GM12865 (cell line): ENCODE results near the gene SNN.

Experiments used
- DNase-seq: peaks from one replicate; pipeline ENCODE4 v3.0.0; 2010; ENCODE audit warnings: low read depth
- H3K4me3 ChIP-seq: 2 replicates; pipeline ENCODE4 v1.5.1; 2011; ENCODE audit warnings: mild to moderate bottlenecking, low read depth, low read length, control low read depth
- CTCF ChIP-seq: IDR thresholded peaks from 2 replicates; pipeline ENCODE4 v1.5.1; 2011; ENCODE audit warnings: low read length, control low read depth, low read depth, inconsistent platforms; ENCODE audit not compliant: insufficient read depth; ENCODE audit errors: missing control alignments

Gene SNN

DNA sequence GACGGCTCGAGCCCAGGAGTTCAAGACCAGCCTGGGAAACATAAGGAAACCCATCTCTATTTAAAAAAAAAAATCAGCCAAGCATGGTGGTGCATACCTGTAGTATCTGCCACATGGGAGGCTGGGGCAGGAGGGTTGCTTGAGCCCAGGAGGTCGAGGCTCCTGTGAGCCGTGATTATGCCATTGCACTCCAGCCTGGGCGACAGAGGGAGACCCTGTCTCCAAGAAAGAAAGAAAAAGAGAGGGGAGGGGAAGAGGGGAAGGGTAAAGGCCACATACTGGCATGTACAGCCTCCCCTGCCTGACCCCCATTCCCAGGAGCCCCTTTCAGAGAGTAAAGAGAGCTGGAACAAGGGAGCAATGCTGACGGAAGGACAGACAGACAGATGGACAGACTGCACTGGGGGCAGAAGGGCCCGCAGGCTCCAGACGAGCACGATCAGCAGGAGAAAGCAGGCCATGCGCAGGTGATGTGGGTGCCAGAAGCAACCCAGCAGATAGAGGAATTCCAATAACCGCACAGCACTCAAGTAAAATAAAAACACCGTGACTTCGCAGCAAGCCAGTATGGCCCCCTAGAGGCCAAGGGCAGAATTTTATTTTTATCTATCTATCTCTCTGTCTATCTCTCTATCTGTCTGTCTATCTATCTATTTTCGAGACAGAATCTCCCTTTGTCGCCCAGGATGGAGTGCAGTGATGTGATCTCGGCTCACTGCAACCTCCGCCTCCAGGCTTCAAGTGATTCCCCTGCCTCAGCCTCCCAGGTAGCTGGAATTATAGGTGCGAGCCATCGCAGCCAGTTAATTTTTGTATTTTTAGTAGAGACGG lies 27.1 kb upstream of the SNN start:
- DNase-seq: peak; percentile 67
- TF ChIP-seq CTCF: peak; percentile 80
- no peak overlapping the region for H3K4me3 ChIP-seq

- no peak for DNase-seq
- TF ChIP-seq CTCF: no peak
- H3K4me3 ChIP-seq: no peak overlapping the region
These were observed 25.5 kb upstream of the SNN start for GRCh38 chr16:11642765-11643116.

GRCh38 chr16:11649276-11649675 lies 19.0 kb upstream of the SNN start:
- TF ChIP-seq CTCF: no peak
- no peak overlapping the region for H3K4me3 ChIP-seq
- DNase-seq: no peak

- DNase-seq: no peak
- TF ChIP-seq CTCF: no peak
- no peak overlapping the region for H3K4me3 ChIP-seq
These were observed 17.3 kb upstream of the SNN start for GRCh38 chr16:11650641-11651591.

GRCh38 chr16:11651796-11652195 lies 16.5 kb upstream of the SNN start:
- no peak overlapping the region for H3K4me3 ChIP-seq
- no peak for DNase-seq
- no peak for TF ChIP-seq CTCF

DNA sequence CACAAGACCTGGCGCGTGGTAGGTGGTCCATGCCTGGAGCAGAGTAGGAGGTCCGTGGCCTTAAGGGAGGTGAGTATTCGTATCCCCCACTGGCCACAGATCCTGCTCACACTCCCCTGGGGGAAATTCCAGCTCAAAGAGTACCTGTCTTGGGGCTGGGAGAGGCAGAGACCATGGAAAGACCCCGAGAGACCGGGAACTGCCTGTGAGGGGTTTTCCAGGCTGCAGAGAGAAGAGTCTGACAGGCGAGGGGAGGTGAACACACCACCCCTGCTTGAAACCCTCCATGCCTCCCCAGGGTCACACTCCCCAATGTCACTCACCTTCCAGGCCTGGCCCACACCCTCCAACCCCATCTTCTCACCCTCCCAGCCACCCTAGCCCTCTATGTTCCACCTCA lies 12.6 kb upstream of the SNN start:
- peak; percentile 54 for DNase-seq
- no peak overlapping the region for H3K4me3 ChIP-seq
- no peak for TF ChIP-seq CTCF

DNA sequence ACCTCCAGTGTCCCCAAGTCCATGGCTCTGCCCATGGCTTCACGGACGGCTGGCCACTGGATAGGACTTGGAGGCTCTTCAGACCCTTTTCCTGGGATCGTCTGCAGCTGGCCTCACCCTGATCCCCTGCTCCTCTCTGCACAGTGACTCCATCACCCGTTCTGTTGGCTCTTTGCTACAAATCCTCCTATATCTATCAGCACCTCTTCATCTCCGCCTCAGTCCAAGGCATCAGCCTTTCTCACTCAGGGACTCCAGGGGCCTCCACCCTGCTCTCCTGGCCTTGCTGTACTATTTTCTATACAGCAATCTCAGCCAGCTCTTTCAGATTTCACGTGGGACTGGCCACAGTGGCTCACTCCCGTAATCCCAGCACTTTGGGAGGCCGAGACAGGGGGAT lies 10.7 kb upstream of the SNN start:
- TF ChIP-seq CTCF: no peak
- no peak for DNase-seq
- no peak overlapping the region for H3K4me3 ChIP-seq
